IMR-90 (cell line): ENCODE data around the gene GPR183. TPM values are rescaled to one million over a fixed set of nuclear protein-coding genes. Genes with fewer than 3 reads are reported as not detected.

Experiments used
- ATAC-seq: fragments of 200-7000 bp; cut with Tn5 transposase; 2 replicates; pipeline ENCODE4 v1.9.1; 2020; ENCODE audit warnings: low read depth, mild to moderate bottlenecking, moderate library complexity
- BruUV-seq: library from RNA; stranded (reverse); fragments of 400-500 nt; replicated peaks from 2 replicates; lab custom pipeline; 2021; lab: Mats Ljungman, UMichigan
- CTCF ChIA-PET: fragments of 300-600 bp; formaldehyde crosslinking; extraction: SDS; loops from one replicate; lab custom pipeline; 2021; ENCODE audit warnings: antibody characterized with exemption; lab: Yijun Ruan, JAX
- POLR2A ChIA-PET: fragments of 300-600 bp; sonication (Branson Sonifier 250); formaldehyde crosslinking; loops from one replicate; lab custom pipeline; 2022; ENCODE audit warnings: antibody characterized with exemption; ENCODE audit not compliant: unreplicated experiment; lab: Charles Lee
- DNase-seq: peaks from one replicate; pipeline ENCODE4 v3.0.0; 2013
- H2AFZ ChIP-seq: replicated peaks from 2 replicates; pipeline ENCODE3; 2013; ENCODE audit warnings: low read length, mild to moderate bottlenecking; ENCODE audit not compliant: poor library complexity
- H2AK5ac ChIP-seq: 2 replicates; pipeline ENCODE4 v1.6.1; 2013; ENCODE audit warnings: low read depth, low read length, inconsistent platforms
- H2AK9ac ChIP-seq: replicated peaks from 2 replicates; pipeline ENCODE3; 2013; ENCODE audit warnings: mild to moderate bottlenecking, low read depth, low read length, moderate library complexity; ENCODE audit not compliant: poor library complexity
- H2BK120ac ChIP-seq: 2 replicates; pipeline ENCODE4 v1.6.1; 2013; ENCODE audit warnings: low read depth, low read length, inconsistent platforms
- H2BK15ac ChIP-seq: 3 replicates; pipeline ENCODE4 v1.6.1; 2013; ENCODE audit warnings: low read depth, low read length, inconsistent platforms
- H2BK20ac ChIP-seq: 2 replicates; pipeline ENCODE4 v1.6.1; 2013; ENCODE audit warnings: low read depth, mild to moderate bottlenecking, inconsistent platforms, low read length, moderate library complexity
- H2BK5ac ChIP-seq: 2 replicates; pipeline ENCODE4 v1.6.1; 2013; ENCODE audit warnings: mild to moderate bottlenecking, low read depth, low read length, inconsistent platforms; ENCODE audit not compliant: poor library complexity, severe bottlenecking
- H3K14ac ChIP-seq: replicated peaks from 2 replicates; pipeline ENCODE4 v1.6.1; 2013; ENCODE audit warnings: low read depth, low read length, inconsistent platforms
- H3K18ac ChIP-seq: 2 replicates; pipeline ENCODE4 v1.6.1; 2013; ENCODE audit warnings: low read depth, low read length, control low read depth
- H3K23ac ChIP-seq: 2 replicates; pipeline ENCODE4 v1.6.1; 2013; ENCODE audit warnings: low read depth, low read length, inconsistent platforms
- H3K27ac ChIP-seq: 2 replicates; pipeline ENCODE4 v1.5.1; 2013; ENCODE audit warnings: mild to moderate bottlenecking, control low read depth, low read length; ENCODE audit not compliant: insufficient read depth
- H3K27me3 ChIP-seq: 2 replicates; pipeline ENCODE4 v1.6.1; 2013; ENCODE audit warnings: low read length; ENCODE audit not compliant: control insufficient read depth, insufficient read depth
- H3K36me3 ChIP-seq: 2 replicates; pipeline ENCODE4 v1.6.1; 2013; ENCODE audit warnings: low read length, mixed read lengths; ENCODE audit not compliant: control insufficient read depth, insufficient read depth
- H3K4ac ChIP-seq: 2 replicates; pipeline ENCODE4 v1.6.1; 2013; ENCODE audit warnings: low read depth, low read length, inconsistent platforms
- H3K4me1 ChIP-seq: 2 replicates; pipeline ENCODE4 v1.6.1; 2013; ENCODE audit warnings: low read length, mixed read lengths; ENCODE audit not compliant: control insufficient read depth, insufficient read depth
- H3K4me2 ChIP-seq: 2 replicates; pipeline ENCODE4 v1.6.1; 2013; ENCODE audit warnings: low read depth, mild to moderate bottlenecking, control low read depth, low read length, moderate library complexity
- H3K4me3 ChIP-seq: 2 replicates; pipeline ENCODE4 v1.5.1; 2013; ENCODE audit warnings: low read depth, mild to moderate bottlenecking, control low read depth, low read length, moderate library complexity; ENCODE audit not compliant: insufficient read depth
- H3K56ac ChIP-seq: 2 replicates; pipeline ENCODE4 v1.6.1; 2013; ENCODE audit warnings: low read length, inconsistent platforms; ENCODE audit not compliant: insufficient read depth; ENCODE audit errors: extremely low read depth
- H3K79me1 ChIP-seq, 2 experiments: 2 replicates each; pipeline ENCODE4 v1.6.1; 2013; ENCODE audit warnings: low read length in 2 of 2, inconsistent platforms in 1 of 2, low read depth in 1 of 2
- H3K9ac ChIP-seq: 2 replicates; pipeline ENCODE4 v1.6.1; 2013; ENCODE audit warnings: low read depth, low read length, control low read depth
- H3K9me1 ChIP-seq: 2 replicates; pipeline ENCODE4 v1.6.1; 2013; ENCODE audit warnings: low read length, inconsistent platforms; ENCODE audit not compliant: insufficient read depth
- H3K9me3 ChIP-seq: 2 replicates; pipeline ENCODE4 v1.6.1; 2013; ENCODE audit warnings: low read length; ENCODE audit not compliant: control insufficient read depth, insufficient read depth
- H4K20me1 ChIP-seq: 2 replicates; pipeline ENCODE4 v1.6.1; 2013; ENCODE audit warnings: low read length, inconsistent platforms; ENCODE audit not compliant: insufficient read depth
- H4K5ac ChIP-seq: 2 replicates; pipeline ENCODE4 v1.6.1; 2013; ENCODE audit warnings: mild to moderate bottlenecking, low read depth, low read length, control low read depth
- H4K8ac ChIP-seq, 2 experiments: 2 replicates each; pipeline ENCODE4 v1.6.1; 2013; ENCODE audit warnings: low read depth in 2 of 2, low read length in 2 of 2, control low read depth in 1 of 2, inconsistent platforms in 1 of 2
- H4K91ac ChIP-seq: 2 replicates; pipeline ENCODE4 v1.6.1; 2013; ENCODE audit warnings: low read depth, low read length, inconsistent platforms; ENCODE audit not compliant: insufficient read depth
- CEBPB ChIP-seq: IDR thresholded peaks from 2 replicates; pipeline ENCODE4 v1.6.1; 2012; ENCODE audit warnings: low read depth, low read length, improper control_type of control experiment
- FOS ChIP-seq: fragments of 150-350 bp; IDR thresholded peaks from 2 replicates; pipeline ENCODE4 v1.6.1; 2016; ENCODE audit warnings: low read depth, low read length
- NFE2L2 ChIP-seq: fragments of 150-350 bp; IDR thresholded peaks from 2 replicates; pipeline ENCODE4 v1.6.1; 2016; ENCODE audit warnings: low read depth, mild to moderate bottlenecking, low read length
- WGBS, 2 experiments: methylation state at CpG; one replicate each; pipeline versions ENCODE4 v1.1.5 to v1.1.7; 2013; ENCODE audit warnings: missing lambda C conversion rate in 2 of 2; ENCODE audit not compliant: insufficient read length in 1 of 2; ENCODE audit errors: extremely low coverage in 2 of 2; 5-methylcytosine and 5-hydroxymethylcytosine counted together
- dilution Hi-C: fragments of 300-500 bp; cut with HindIII; formaldehyde crosslinking; loops from one replicate; pipeline ENCODE4 v1.14.3; 2018; ENCODE audit warnings: low sequenced_read_pairs; ENCODE audit not compliant: unreplicated experiment
- in situ Hi-C: fragments of 300-500 bp; cut with MboI; formaldehyde crosslinking; loops from 3 replicates; pipeline ENCODE4 v1.14.3; 2019; ENCODE audit warnings: low sequenced_read_pairs, inconsistent platforms, mixed read lengths
- intact Hi-C: fragments of 100-400 bp; cut with micrococcal nuclease; formaldehyde crosslinking; loops from 2 replicates; pipeline ENCODE4 v1.10.0; 2022
- polyA plus RNA-seq, 3 experiments: library from polyadenylated mRNA; depleted of rRNA; stranded (reverse); fragments of >200 nt; gene quantifications; 2 replicates each; pipeline ENCODE4 v1.2.3, GENCODE V29; 2012; ENCODE audit warnings: low replicate concordance in 1 of 3
- total RNA-seq: library from RNA; depleted of rRNA; stranded (reverse); fragments of >200 nt; gene quantifications from 2 replicates; pipeline ENCODE4 v1.2.3, GENCODE V29; 2012

GPR183 gene
- total and polyA plus RNA-seq, 2 of the 4 experiments (the other 2 are of a cell fraction) = 0.18 to 0.31 TPM

- Histone ChIP-seq H3K56ac (no peak overlapping the region), H4K91ac (peak overlapping the region; percentile 25; the same call in 1 of the 2 replicates), H3K9me1 (peaks cover 25% of the 10 kb centered on the region), H2BK15ac (no peak overlapping the region), H3K27me3 (no peaks in the 10 kb centered on the region), H4K20me1 (peaks cover 29% of the 10 kb centered on the region), H3K14ac (0 out of 2 replicates have a peak overlapping the region, but pooled peaks have one; percentile 7), H3K9me3 (no peaks in the 10 kb centered on the region), H4K5ac (no peak overlapping the region), H3K36me3 (peaks cover 4% of the 10 kb centered on the region; the same call in 1 of the 2 replicates), H3K18ac (no peak overlapping the region), H3K4me3 (no peak overlapping the region), H2AFZ (no peak overlapping the region), H3K9ac (no peak overlapping the region), H3K4me2 (peak overlapping the region; percentile 47; the same call in 1 of the 2 replicates), H3K23ac (peak overlapping the region; percentile 41; the same call in 1 of the 2 replicates), H3K27ac (no peak overlapping the region), H2BK5ac (peak overlapping the region; percentile 55), H2BK20ac (peak overlapping the region; percentile 11; the same call in 1 of the 2 replicates), H2AK5ac (0 out of 2 replicates have a peak overlapping the region, but pooled peaks have one; percentile 67), H4K8ac (no peak overlapping the region; a peak in 1 of 4 replicates), H3K4me1 (peaks cover 22% of the 10 kb centered on the region), H3K4ac (peak overlapping the region; percentile 41; the same call in 1 of the 2 replicates), H2BK120ac (peak overlapping the region; percentile 7; the same call in 1 of the 2 replicates), H2AK9ac (no peak overlapping the region), H3K79me1 (peaks cover 16 to 25% of the 10 kb centered on the region in 2 experiments)
- CTCF ChIA-PET = no interaction called here
- peak; percentile 93 for DNase-seq
- POLR2A ChIA-PET = no interaction called here
- dilution Hi-C loops (no loop called here), in situ Hi-C loops (no loop called here), intact Hi-C loops (no loop called here)
- BruUV-seq = no TSS peak
- no CpG with 5 or more reads among the region's 4 CpGs for WGBS, 2 experiments
- ATAC-seq = peak; percentile 60
- TF ChIP-seq FOS = 0 out of 2 replicates have a peak, but pooled peaks have one; percentile 46
- TF ChIP-seq CEBPB = peak; percentile 75
- TF ChIP-seq NFE2L2 = no peak
Observed at GRCh38 chr13:99310382-99311031, 3.3 kb upstream of the GPR183 start.
